Stimulated activated naive CD8-positive, alpha-beta T cell treated with anti-CD3 and anti-CD28 coated beads, Interleukin-15, amount 100 ng/mL, for 72 hours (primary cell): ENCODE data around the gene TBC1D4.

Experiments used
- ATAC-seq: fragments of 150-1000 bp; cut with Tn5 transposase; 2 replicates; pipeline ENCODE4 v1.10.0; 2021; ENCODE audit warnings: mild to moderate bottlenecking, moderate library complexity
- DNase-seq, 2 donors: peaks; one replicate each; pipeline ENCODE4 v3.0.0; 2021 to 2022
- H3K27ac Mint-ChIP-seq, 2 donors: one replicate each; pipeline ENCODE4 v1.8.0; 2022; ENCODE audit warnings: mild to moderate bottlenecking in 2 of 2, mixed read lengths in 2 of 2, moderate library complexity in 2 of 2
- H3K27me3 Mint-ChIP-seq: one replicate; pipeline ENCODE4 v1.8.0; 2022; ENCODE audit warnings: mixed read lengths
- H3K4me1 Mint-ChIP-seq: one replicate; pipeline ENCODE4 v1.8.0; 2022; ENCODE audit warnings: mild to moderate bottlenecking, mixed read lengths
- H3K4me3 Mint-ChIP-seq, 2 donors: one replicate each; pipeline ENCODE4 v1.8.0; 2022; ENCODE audit warnings: mild to moderate bottlenecking in 2 of 2, mixed read lengths in 2 of 2, moderate library complexity in 1 of 2
- H3K9me3 Mint-ChIP-seq, 2 donors: one replicate each; pipeline ENCODE4 v1.8.0; 2022; ENCODE audit warnings: mixed read lengths in 2 of 2

The TBC1D4 gene

GRCh38 chr13:75400775-75401174 lies 81.2 kb downstream of the TBC1D4 start:
- ATAC-seq (no peak), DNase-seq (no peak)
- no peaks in the 10 kb centered on the region for H3K27me3 Mint-ChIP-seq
- no peaks in the 10 kb centered on the region for H3K4me1 Mint-ChIP-seq
- no peak overlapping the region for H3K27ac Mint-ChIP-seq
- no peak overlapping the region for H3K4me3 Mint-ChIP-seq
- peaks cover 0 to 4% of the 10 kb centered on the region in 2 donors for H3K9me3 Mint-ChIP-seq

GRCh38 chr13:75399879-75400217 lies 82.1 kb downstream of the TBC1D4 start:
- H3K27me3 Mint-ChIP-seq, result no peaks in the 10 kb centered on the region
- H3K4me1 Mint-ChIP-seq, result no peaks in the 10 kb centered on the region
- no peak for DNase-seq
- ATAC-seq, result no peak
- peaks cover 0 to 4% of the 10 kb centered on the region in 2 donors for H3K9me3 Mint-ChIP-seq
- H3K4me3 Mint-ChIP-seq, result no peak overlapping the region
- H3K27ac Mint-ChIP-seq, result no peak overlapping the region

DNA sequence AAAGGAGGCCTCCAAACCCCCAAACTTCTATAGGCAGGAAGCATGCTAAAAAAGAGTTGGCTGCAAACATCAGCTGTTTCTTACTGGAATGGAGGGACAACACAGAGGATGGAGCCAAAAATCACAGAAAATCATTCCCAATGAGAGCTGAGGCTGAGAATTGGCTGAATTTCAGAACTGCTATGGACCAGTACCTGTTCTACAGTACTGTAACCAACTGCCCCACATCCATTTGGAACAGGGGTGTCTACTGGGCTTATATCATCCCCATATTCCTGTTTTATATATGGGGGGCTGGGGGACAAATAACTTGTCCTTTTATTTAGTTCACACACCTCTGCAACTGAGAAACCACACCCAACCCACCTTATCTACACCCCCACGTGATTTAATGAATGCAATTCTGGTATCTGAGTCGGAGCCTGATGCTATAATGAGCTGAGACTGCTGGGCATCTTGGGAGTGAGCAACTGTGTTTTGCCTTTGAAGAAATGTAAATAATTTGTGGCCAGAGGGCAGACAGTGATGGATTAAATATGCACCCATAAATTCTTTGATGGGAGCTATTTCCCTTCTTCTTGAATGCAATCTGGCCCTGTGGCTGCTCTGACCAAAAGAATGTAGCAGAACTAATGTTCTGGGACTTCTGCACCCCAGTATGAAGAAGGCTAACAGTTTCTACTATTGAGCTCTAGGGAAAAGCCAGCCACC lies 82.6 kb downstream of the TBC1D4 start:
- peaks cover 0 to 4% of the 10 kb centered on the region in 2 donors for H3K9me3 Mint-ChIP-seq
- DNase-seq (no peak), ATAC-seq (no peak)
- H3K27ac Mint-ChIP-seq, result no peak overlapping the region
- no peaks in the 10 kb centered on the region for H3K27me3 Mint-ChIP-seq
- no peak overlapping the region for H3K4me3 Mint-ChIP-seq
- no peaks in the 10 kb centered on the region for H3K4me1 Mint-ChIP-seq

DNA sequence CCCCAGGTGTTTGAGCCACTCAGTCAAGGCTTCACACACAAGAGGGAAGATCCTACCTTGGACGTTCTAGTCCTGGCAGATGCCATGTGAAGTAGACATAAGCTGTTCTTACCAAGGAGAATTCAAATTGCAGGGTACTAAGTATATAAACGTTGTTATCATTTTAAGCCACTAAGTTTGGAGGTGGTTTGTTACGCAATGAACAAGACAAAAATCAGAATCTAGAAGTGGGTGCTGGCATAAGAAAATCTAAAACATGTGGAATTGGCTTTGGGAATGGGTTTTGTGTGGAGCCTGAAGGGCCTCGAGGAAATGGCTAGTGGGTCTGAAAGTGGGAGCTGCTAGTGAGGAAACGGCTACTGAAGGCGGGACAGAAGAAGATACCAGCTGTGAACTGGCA lies 83.9 kb downstream of the TBC1D4 start:
- no peaks in the 10 kb centered on the region for H3K4me1 Mint-ChIP-seq
- no peak overlapping the region for H3K4me3 Mint-ChIP-seq
- no peak overlapping the region for H3K27ac Mint-ChIP-seq
- no peaks in the 10 kb centered on the region for H3K27me3 Mint-ChIP-seq
- no peak for DNase-seq
- ATAC-seq, result no peak
- peaks cover 0 to 4% of the 10 kb centered on the region in 2 donors for H3K9me3 Mint-ChIP-seq

DNA sequence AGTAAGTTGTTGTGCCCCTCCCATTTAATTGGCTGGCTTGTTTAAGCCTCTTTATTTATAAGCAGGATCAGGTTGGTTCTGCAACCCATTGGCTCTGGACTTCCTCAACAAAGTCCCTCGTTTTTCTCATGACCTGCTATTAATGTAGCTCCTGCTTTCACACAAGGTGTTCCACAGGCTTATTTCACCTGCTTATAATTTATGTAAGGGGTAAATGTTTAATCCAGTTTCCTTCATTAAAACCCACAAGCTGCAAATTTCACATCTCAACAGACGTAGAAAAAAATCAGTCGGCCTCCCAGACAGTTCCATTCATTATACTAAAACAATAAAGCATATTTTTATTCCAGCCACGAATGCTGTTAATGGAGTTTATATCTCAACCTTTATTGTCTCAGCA lies 86.1 kb downstream of the TBC1D4 start:
- H3K4me1 Mint-ChIP-seq, result no peaks in the 10 kb centered on the region
- ATAC-seq (no peak), DNase-seq (no peak)
- H3K27me3 Mint-ChIP-seq, result no peaks in the 10 kb centered on the region
- H3K27ac Mint-ChIP-seq, result no peak overlapping the region
- no peak overlapping the region for H3K4me3 Mint-ChIP-seq
- peaks cover 0 to 4% of the 10 kb centered on the region in 2 donors for H3K9me3 Mint-ChIP-seq

DNA sequence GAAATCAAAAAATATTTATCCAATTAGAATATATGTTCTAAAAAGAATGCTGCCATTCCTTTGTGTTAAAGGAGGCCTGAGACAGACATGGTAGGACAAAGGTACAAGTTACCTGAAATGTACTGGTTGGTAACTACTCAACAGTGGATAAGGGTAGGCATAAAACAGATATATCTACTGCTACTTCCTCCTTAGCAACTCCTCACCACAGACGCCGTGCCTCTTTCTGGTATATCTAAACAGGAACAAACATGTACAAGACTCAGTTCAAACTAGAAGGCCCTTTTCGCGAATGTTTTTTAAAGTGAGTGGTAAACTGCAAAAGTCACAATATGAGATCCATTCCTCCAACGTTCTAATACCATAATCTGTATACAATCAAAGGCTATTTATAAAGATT lies 86.9 kb downstream of the TBC1D4 start:
- H3K27ac Mint-ChIP-seq, result no peak overlapping the region
- H3K27me3 Mint-ChIP-seq, result no peaks in the 10 kb centered on the region
- ATAC-seq (no peak), DNase-seq (no peak)
- no peaks in the 10 kb centered on the region for H3K4me1 Mint-ChIP-seq
- no peak overlapping the region for H3K4me3 Mint-ChIP-seq
- peaks cover 0 to 4% of the 10 kb centered on the region in 2 donors for H3K9me3 Mint-ChIP-seq

- no peak overlapping the region for H3K27ac Mint-ChIP-seq
- H3K27me3 Mint-ChIP-seq, result no peaks in the 10 kb centered on the region
- H3K4me1 Mint-ChIP-seq, result no peaks in the 10 kb centered on the region
- no peak for ATAC-seq
- peaks cover 0 to 4% of the 10 kb centered on the region in 2 donors for H3K9me3 Mint-ChIP-seq
- no peak overlapping the region for H3K4me3 Mint-ChIP-seq
- no peak for DNase-seq
Observed at GRCh38 chr13:75393839-75394520, 88.0 kb downstream of the TBC1D4 start.

- no peak overlapping the region for H3K27ac Mint-ChIP-seq
- no peaks in the 10 kb centered on the region for H3K27me3 Mint-ChIP-seq
- no peak for DNase-seq
- ATAC-seq, result peak; percentile 39
- H3K9me3 Mint-ChIP-seq, result no peaks in the 10 kb centered on the region
- no peaks in the 10 kb centered on the region for H3K4me1 Mint-ChIP-seq
- H3K4me3 Mint-ChIP-seq, result no peak overlapping the region
Observed at GRCh38 chr13:75391432-75392100, 90.4 kb downstream of the TBC1D4 start.

DNA sequence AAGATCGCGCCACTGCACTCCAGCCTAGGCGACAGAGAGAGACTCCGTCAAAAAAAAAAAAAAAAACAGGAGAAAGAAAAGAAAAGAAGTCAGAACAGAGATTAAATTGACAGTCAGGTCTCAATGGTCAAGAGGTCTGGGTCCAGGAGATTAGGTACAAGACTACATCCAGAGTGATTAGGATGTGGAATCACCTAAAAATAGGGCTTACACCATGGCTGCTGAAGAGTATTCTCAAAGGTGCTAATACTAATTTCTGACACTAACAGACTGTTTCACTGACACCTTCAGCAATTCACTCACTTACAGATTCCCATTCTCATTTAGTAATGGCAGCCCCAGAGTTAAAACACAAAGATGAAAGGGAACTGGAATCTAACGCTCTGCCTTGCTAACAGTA lies 91.7 kb downstream of the TBC1D4 start:
- no peaks in the 10 kb centered on the region for H3K27me3 Mint-ChIP-seq
- H3K4me1 Mint-ChIP-seq, result peaks cover 1% of the 10 kb centered on the region
- DNase-seq (no peak), ATAC-seq (no peak)
- no peaks in the 10 kb centered on the region for H3K9me3 Mint-ChIP-seq
- H3K27ac Mint-ChIP-seq, result no peak overlapping the region
- H3K4me3 Mint-ChIP-seq, result no peak overlapping the region

- no peak overlapping the region for H3K27ac Mint-ChIP-seq
- no peak overlapping the region for H3K4me3 Mint-ChIP-seq
- H3K4me1 Mint-ChIP-seq, result peaks cover 6% of the 10 kb centered on the region
- DNase-seq, result no peak
- ATAC-seq, result no peak
- no peaks in the 10 kb centered on the region for H3K27me3 Mint-ChIP-seq
- H3K9me3 Mint-ChIP-seq, result no peaks in the 10 kb centered on the region
Observed at GRCh38 chr13:75385708-75386083, 96.3 kb downstream of the TBC1D4 start.

DNA sequence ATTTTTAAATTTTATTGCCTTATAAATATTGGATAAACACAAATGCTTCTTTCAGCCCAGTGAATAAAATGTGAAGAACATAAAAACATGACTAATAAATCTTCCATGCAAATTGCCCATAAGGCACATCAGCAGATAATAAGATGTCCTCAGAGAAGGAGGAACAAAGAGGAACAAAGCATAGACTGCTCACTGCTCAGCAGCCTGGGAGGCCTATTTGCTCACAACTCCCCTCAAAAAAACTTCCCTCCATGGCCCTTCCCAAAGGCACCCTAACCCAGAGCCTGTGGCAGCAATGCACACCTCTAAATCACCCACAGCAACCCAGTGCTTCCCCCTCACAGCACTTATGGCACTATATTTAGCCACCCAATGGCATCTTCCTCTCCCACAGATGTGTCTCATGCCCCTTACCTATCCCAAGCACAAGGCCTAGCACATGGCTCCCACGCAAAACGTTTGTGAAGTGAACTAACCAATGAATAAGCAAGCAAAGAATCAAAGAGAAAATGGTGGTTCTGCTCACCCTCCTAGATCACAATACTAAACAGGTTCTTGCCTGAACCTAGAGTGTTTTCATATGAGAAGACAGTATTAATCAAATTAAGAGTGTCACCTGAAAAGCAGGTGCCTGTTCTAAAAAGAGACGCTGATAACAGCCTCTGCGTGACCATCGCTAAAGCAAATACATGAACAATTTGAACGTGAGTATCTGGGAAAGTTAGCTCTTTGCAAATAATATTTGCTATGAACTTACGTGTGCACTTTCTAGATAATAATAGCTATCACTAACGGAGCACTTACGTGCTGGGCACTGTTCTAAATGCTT lies 96.9 kb downstream of the TBC1D4 start:
- Mint-ChIP-seq H3K27ac (no peak overlapping the region), H3K4me1 (peaks cover 6% of the 10 kb centered on the region), H3K4me3 (no peak overlapping the region), H3K27me3 (no peaks in the 10 kb centered on the region), H3K9me3 (no peaks in the 10 kb centered on the region)
- DNase-seq (no peak), ATAC-seq (peak; percentile 12)

- no peak overlapping the region for H3K27ac Mint-ChIP-seq
- no peaks in the 10 kb centered on the region for H3K9me3 Mint-ChIP-seq
- no peaks in the 10 kb centered on the region for H3K27me3 Mint-ChIP-seq
- H3K4me1 Mint-ChIP-seq, result peaks cover 6% of the 10 kb centered on the region
- H3K4me3 Mint-ChIP-seq, result no peak overlapping the region
- DNase-seq (no peak), ATAC-seq (no peak)
Observed at GRCh38 chr13:75383064-75383715, 98.8 kb downstream of the TBC1D4 start.

DNA sequence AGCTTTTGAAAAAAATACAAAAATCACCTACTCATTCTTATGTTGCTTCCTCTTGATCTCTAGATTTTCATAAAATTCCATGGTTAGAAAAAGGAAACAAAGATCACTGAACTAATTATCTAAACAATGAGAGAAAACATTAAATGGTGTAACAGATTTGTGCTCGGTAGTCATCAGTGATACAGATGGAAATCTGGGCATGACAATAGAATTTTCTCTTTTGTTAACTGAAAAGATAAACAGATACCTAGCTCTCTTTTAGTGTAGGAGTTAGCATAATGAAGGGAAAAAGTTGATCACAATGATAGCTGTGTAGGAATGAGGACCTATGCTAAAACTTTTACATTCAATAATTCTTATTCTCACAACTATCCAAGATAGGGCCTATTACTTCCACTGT lies 103.7 kb downstream of the TBC1D4 start:
- H3K9me3 Mint-ChIP-seq, result no peaks in the 10 kb centered on the region

GRCh38 chr13:75376792-75377402 lies 105.1 kb downstream of the TBC1D4 start:
- Mint-ChIP-seq H3K27me3 (no peaks in the 10 kb centered on the region), H3K27ac (no peak overlapping the region), H3K4me1 (no peaks in the 10 kb centered on the region), H3K4me3 (no peak overlapping the region), H3K9me3 (no peaks in the 10 kb centered on the region)
- ATAC-seq, result no peak
- DNase-seq, result no peak

More for the DNA sequence above, 103.7 kb downstream of the TBC1D4 start:
- H3K27ac Mint-ChIP-seq, result no peak overlapping the region
- no peaks in the 10 kb centered on the region for H3K4me1 Mint-ChIP-seq
- H3K4me3 Mint-ChIP-seq, result no peak overlapping the region
- ATAC-seq (no peak), DNase-seq (no peak)
- no peaks in the 10 kb centered on the region for H3K27me3 Mint-ChIP-seq

GRCh38 chr13:75375329-75375728 lies 106.6 kb downstream of the TBC1D4 start:
- no peak overlapping the region for H3K4me3 Mint-ChIP-seq

More at GRCh38 chr13:75375329-75375728, 106.6 kb downstream of the TBC1D4 start:
- Mint-ChIP-seq H3K9me3 (no peaks in the 10 kb centered on the region), H3K27ac (no peak overlapping the region), H3K4me1 (no peaks in the 10 kb centered on the region), H3K27me3 (no peaks in the 10 kb centered on the region)
- ATAC-seq (no peak), DNase-seq (no peak)
